MM.1S (cell line): Measurements from ENCODE around the gene FEM1C.

Experiments used
- DNase-seq: peaks from one replicate; pipeline ENCODE4 v3.0.0-alpha.2; 2015
- H2AFZ ChIP-seq: fragments of 300-600 bp; sonication (generic); 2 replicates; pipeline ENCODE4 v1.6.0; 2016; ENCODE audit warnings: antibody characterized with exemption, low read length
- H3F3A ChIP-seq: fragments of 300-600 bp; sonication (generic); 2 replicates; pipeline ENCODE4 v1.6.1; 2016; ENCODE audit warnings: mild to moderate bottlenecking, antibody characterized with exemption, low read length, moderate library complexity, mixed read lengths; ENCODE audit not compliant: insufficient read depth
- H3K27ac ChIP-seq: fragments of 300-600 bp; sonication (generic); 2 replicates; pipeline ENCODE4 v1.5.1; 2016; ENCODE audit warnings: mild to moderate bottlenecking, low read length
- H3K27me3 ChIP-seq: fragments of 300-600 bp; sonication (generic); replicated peaks from 2 replicates; pipeline ENCODE4 v1.6.0; 2016; ENCODE audit warnings: low read length; ENCODE audit not compliant: insufficient read depth
- H3K36me3 ChIP-seq: fragments of 300-600 bp; sonication (generic); replicated peaks from 2 replicates; pipeline ENCODE4 v1.6.1; 2016; ENCODE audit warnings: mild to moderate bottlenecking, low read length, mixed read lengths; ENCODE audit not compliant: insufficient read depth
- H3K4me1 ChIP-seq: fragments of 300-600 bp; sonication (generic); 2 replicates; pipeline ENCODE4 v1.6.1; 2016; ENCODE audit warnings: low read length, mixed read lengths
- H3K4me2 ChIP-seq: fragments of 300-600 bp; sonication (generic); 2 replicates; pipeline ENCODE4 v1.6.0; 2016; ENCODE audit warnings: low read depth, low read length
- H3K4me3 ChIP-seq: fragments of 300-600 bp; sonication (generic); 2 replicates; pipeline ENCODE4 v1.5.1; 2016; ENCODE audit warnings: low read length, mixed read lengths
- H3K79me2 ChIP-seq: fragments of 300-600 bp; sonication (generic); 2 replicates; pipeline ENCODE4 v1.6.1; 2016; ENCODE audit warnings: mixed run types, low read length, mixed read lengths
- H3K9ac ChIP-seq: fragments of 300-600 bp; sonication (generic); 2 replicates; pipeline ENCODE4 v1.6.1; 2016; ENCODE audit warnings: low read length, mixed read lengths
- H3K9me2 ChIP-seq: fragments of 300-600 bp; sonication (generic); replicated peaks from 2 replicates; pipeline ENCODE4 v1.6.1; 2016; ENCODE audit warnings: mild to moderate bottlenecking, low read length, mixed read lengths; ENCODE audit not compliant: insufficient read depth
- H3K9me3 ChIP-seq: fragments of 300-600 bp; sonication (generic); replicated peaks from 2 replicates; pipeline ENCODE4 v1.6.1; 2016; ENCODE audit warnings: mild to moderate bottlenecking, low read length, mixed read lengths; ENCODE audit not compliant: insufficient read depth
- H4K20me1 ChIP-seq: fragments of 300-600 bp; sonication (generic); 2 replicates; pipeline ENCODE4 v1.6.1; 2016; ENCODE audit warnings: mild to moderate bottlenecking, low read length, moderate library complexity, mixed read lengths; ENCODE audit not compliant: insufficient read depth
- CTCF ChIP-seq: fragments of 300-600 bp; sonication (generic); IDR thresholded peaks from 2 replicates; pipeline ENCODE4 v1.5.1; 2016; ENCODE audit warnings: antibody characterized with exemption, low read length, mixed read lengths
- EZH2 ChIP-seq: fragments of 300-600 bp; sonication (generic); optimal IDR thresholded peaks from 2 replicates; pipeline ENCODE3; 2017; ENCODE audit warnings: low read depth, mild to moderate bottlenecking, antibody characterized with exemption, low read length, mixed read lengths
- EZH2phosphoT487 ChIP-seq: fragments of 300-600 bp; sonication (generic); IDR thresholded peaks from 2 replicates; pipeline ENCODE4 v1.6.1; 2018; ENCODE audit warnings: antibody characterized with exemption, low read length

Gene FEM1C

GRCh38 chr5:115579216-115579615 is 34.6 kb upstream of the FEM1C start:
- H3K27ac ChIP-seq = no peak overlapping the region
- TF ChIP-seq EZH2phosphoT487 = no peak

GRCh38 chr5:115578657-115579056 is 34.1 kb upstream of the FEM1C start:
- Histone ChIP-seq H3K27me3 (no peaks in the 10 kb centered on the region), H3F3A (no peaks in the 10 kb centered on the region), H3K4me2 (no peak overlapping the region), H3K27ac (no peak overlapping the region), H3K9ac (no peak overlapping the region), H4K20me1 (no peaks in the 10 kb centered on the region), H2AFZ (no peak overlapping the region), H3K36me3 (no peaks in the 10 kb centered on the region), H3K4me1 (0 out of 2 replicates have a peak, but pooled peaks cover 3% of the 10 kb centered on the region), H3K79me2 (no peaks in the 10 kb centered on the region), H3K9me2 (no peaks in the 10 kb centered on the region), H3K4me3 (no peak overlapping the region), H3K9me3 (no peaks in the 10 kb centered on the region)
- no peak for TF ChIP-seq EZH2
- TF ChIP-seq EZH2phosphoT487 = no peak
- TF ChIP-seq CTCF = no peak
- no peak for DNase-seq

More at GRCh38 chr5:115579216-115579615, 34.6 kb upstream of the FEM1C start:
- Histone ChIP-seq H3F3A (no peaks in the 10 kb centered on the region), H3K9ac (no peak overlapping the region), H3K4me2 (no peak overlapping the region), H3K9me2 (no peaks in the 10 kb centered on the region), H3K36me3 (no peaks in the 10 kb centered on the region), H4K20me1 (no peaks in the 10 kb centered on the region), H3K9me3 (no peaks in the 10 kb centered on the region), H3K79me2 (no peaks in the 10 kb centered on the region), H3K4me1 (0 out of 2 replicates have a peak, but pooled peaks cover 2% of the 10 kb centered on the region), H3K4me3 (no peak overlapping the region), H3K27me3 (no peaks in the 10 kb centered on the region), H2AFZ (no peak overlapping the region)
- DNase-seq = no peak

- Histone ChIP-seq H3K9me2 (no peaks in the 10 kb centered on the region), H3K4me1 (0 out of 2 replicates have a peak, but pooled peaks cover 3% of the 10 kb centered on the region), H4K20me1 (no peaks in the 10 kb centered on the region), H3K27ac (no peak overlapping the region), H3K27me3 (no peaks in the 10 kb centered on the region), H3K4me2 (no peak overlapping the region), H3K4me3 (no peak overlapping the region), H3K79me2 (no peaks in the 10 kb centered on the region), H3K9me3 (no peaks in the 10 kb centered on the region), H3K9ac (no peak overlapping the region), H2AFZ (no peak overlapping the region), H3F3A (no peaks in the 10 kb centered on the region), H3K36me3 (no peaks in the 10 kb centered on the region)
- no peak for TF ChIP-seq EZH2phosphoT487
- no peak for TF ChIP-seq EZH2
- no peak for TF ChIP-seq CTCF
- no peak for DNase-seq
Measured at GRCh38 chr5:115577741-115578140, 33.2 kb upstream of the FEM1C start.

GRCh38 chr5:115577329-115577728 is 32.8 kb upstream of the FEM1C start:
- 0 out of 2 replicates have a peak, but pooled peaks cover 3% of the 10 kb centered on the region for H3K4me1 ChIP-seq
- TF ChIP-seq EZH2 (no peak), EZH2phosphoT487 (no peak), CTCF (no peak)
- H3K4me2 ChIP-seq = no peak overlapping the region
- no peaks in the 10 kb centered on the region for H4K20me1 ChIP-seq
- no peaks in the 10 kb centered on the region for H3K79me2 ChIP-seq
- no peaks in the 10 kb centered on the region for H3K27me3 ChIP-seq
- no peak overlapping the region for H3K27ac ChIP-seq
- no peaks in the 10 kb centered on the region for H3K9me3 ChIP-seq
- H3K9me2 ChIP-seq = no peaks in the 10 kb centered on the region
- no peaks in the 10 kb centered on the region for H3F3A ChIP-seq
- no peak overlapping the region for H2AFZ ChIP-seq
- H3K9ac ChIP-seq = no peak overlapping the region
- H3K36me3 ChIP-seq = no peaks in the 10 kb centered on the region
- no peak overlapping the region for H3K4me3 ChIP-seq
- no peak for DNase-seq
